Natural killer cell (primary cell): ENCODE data around the gene P2RY13. TPM values are rescaled to one million over a fixed set of nuclear protein-coding genes. Genes with fewer than 3 reads are reported as not detected.

Experiments used
- ATAC-seq, 3 donors: fragments of 150-1000 bp in 2 of 3; fragments of 200-7000 bp in 1 of 3; cut with Tn5 transposase; 1 replicate in 1 of 3; 2 replicates in 2 of 3; pipeline ENCODE4 v1.10.0; 2021; ENCODE audit warnings: mild to moderate bottlenecking in 2 of 3, moderate library complexity in 2 of 3
- DNase-seq, 2 donors: peaks; one replicate each; pipeline versions ENCODE4 v3.0.0 to v3.0.0-alpha.2; 2013 to 2021; ENCODE audit warnings: mixed read lengths in 1 of 2
- H3K27ac ChIP-seq: one replicate; pipeline ENCODE4 v1.5.1; 2013; ENCODE audit warnings: mild to moderate bottlenecking, low read length
- H3K27me3 ChIP-seq: one replicate; pipeline ENCODE4 v1.6.1; 2013; ENCODE audit warnings: low read length; ENCODE audit not compliant: control insufficient read depth, insufficient read depth
- H3K36me3 ChIP-seq: one replicate; pipeline ENCODE4 v1.6.1; 2013; ENCODE audit warnings: low read length; ENCODE audit not compliant: control insufficient read depth, insufficient read depth
- H3K4me1 ChIP-seq: one replicate; pipeline ENCODE4 v1.6.1; 2013; ENCODE audit warnings: low read length; ENCODE audit not compliant: control insufficient read depth, insufficient read depth
- H3K4me3 ChIP-seq: one replicate; pipeline ENCODE4 v1.5.1; 2013; ENCODE audit warnings: low read length
- H3K9me3 ChIP-seq: one replicate; pipeline ENCODE4 v1.6.1; 2013; ENCODE audit warnings: low read length; ENCODE audit not compliant: control insufficient read depth, insufficient read depth
- H3K27ac Mint-ChIP-seq, 2 donors: one replicate each; pipeline ENCODE4 v1.8.0; 2022; ENCODE audit warnings: mild to moderate bottlenecking in 2 of 2, mixed read lengths in 2 of 2, moderate library complexity in 1 of 2
- H3K27me3 Mint-ChIP-seq, 2 donors: one replicate each; pipeline ENCODE4 v1.8.0; 2022; ENCODE audit warnings: low read depth in 2 of 2, mixed read lengths in 2 of 2
- H3K36me3 Mint-ChIP-seq: one replicate; pipeline ENCODE4 v1.8.0; 2022; ENCODE audit warnings: mixed read lengths
- H3K4me1 Mint-ChIP-seq, 2 donors: one replicate each; pipeline ENCODE4 v1.8.0; 2022; ENCODE audit warnings: mixed read lengths in 2 of 2
- H3K4me3 Mint-ChIP-seq: one replicate; pipeline ENCODE4 v1.8.0; 2022; ENCODE audit warnings: mild to moderate bottlenecking, moderate library complexity, mixed read lengths
- H3K9me3 Mint-ChIP-seq, 2 donors: one replicate each; pipeline ENCODE4 v1.8.0; 2022; ENCODE audit warnings: mixed read lengths in 2 of 2
- CTCF ChIP-seq: fragments of 200-600 bp; IDR thresholded peaks from one replicate; pipeline ENCODE4 v1.8.0; 2022; ENCODE audit warnings: antibody characterized with exemption
- WGBS: methylation state at CpG from one replicate; pipeline ENCODE4 v1.1.7; 2013; ENCODE audit warnings: missing lambda C conversion rate; ENCODE audit not compliant: insufficient coverage; 5-methylcytosine and 5-hydroxymethylcytosine counted together
- intact Hi-C: fragments of 100-400 bp; cut with micrococcal nuclease; formaldehyde crosslinking; loops from one replicate; pipeline ENCODE4 v1.14.2; 2022
- total RNA-seq, 4 donors: library from RNA; stranded (reverse); fragments of 120-200 nt in 1 of 4; gene quantifications; one replicate each; pipeline versions ENCODE4 v1.2.3 to v1.2.4, GENCODE V29; 2013 to 2022

Gene P2RY13
- total RNA-seq, 3 donors from 2014 or later (not counting 1 experiment from before 2014, with no cell fraction given) = 0.59 to 6.5 (median 0.88) TPM

DNA sequence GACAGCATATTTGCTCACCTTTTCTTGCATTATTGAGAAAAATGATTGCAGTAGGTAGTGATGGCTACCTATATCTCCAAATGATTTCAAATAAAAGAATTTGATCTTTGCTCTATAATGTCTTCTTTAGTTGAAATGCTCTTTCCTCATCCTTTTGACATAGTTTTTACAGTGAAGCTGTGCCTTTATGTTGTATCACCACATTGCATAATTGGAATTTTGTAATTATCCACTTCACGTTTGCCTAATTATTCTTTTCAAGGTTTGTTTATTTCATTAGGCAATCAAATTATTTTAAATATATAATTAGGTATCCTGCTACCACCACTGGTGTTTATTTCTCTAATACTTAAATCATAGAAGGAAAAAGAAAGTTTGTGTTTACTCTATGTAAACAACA is 21.3 kb upstream of the P2RY13 start:
- Mint-ChIP-seq H3K27ac (no peak overlapping the region), H3K4me1 (peaks cover 23 to 25% of the 10 kb centered on the region in 2 donors), H3K4me3 (no peak overlapping the region), H3K9me3 (no peaks in the 10 kb centered on the region), H3K36me3 (no peaks in the 10 kb centered on the region), H3K27me3 (no peaks in the 10 kb centered on the region)
- intact Hi-C loops = no loop called here
- TF ChIP-seq CTCF = no peak
- Histone ChIP-seq H3K27me3 (no peaks in the 10 kb centered on the region), H3K4me3 (no peak overlapping the region), H3K4me1 (peaks cover 6% of the 10 kb centered on the region), H3K36me3 (no peaks in the 10 kb centered on the region), H3K27ac (no peak overlapping the region), H3K9me3 (no peaks in the 10 kb centered on the region)
- DNase-seq (no peak), ATAC-seq (no peak)
- no CpG with 5 or more reads among the region's 1 CpG for WGBS

GRCh38 chr3:151347432-151347831 is 18.1 kb upstream of the P2RY13 start:
- Mint-ChIP-seq H3K9me3 (no peaks in the 10 kb centered on the region), H3K4me3 (peak overlapping the region; percentile 79), H3K36me3 (no peaks in the 10 kb centered on the region), H3K4me1 (peaks cover 24 to 26% of the 10 kb centered on the region in 2 donors), H3K27ac (peak overlapping the region; percentile 57 to 75), H3K27me3 (no peaks in the 10 kb centered on the region)
- Histone ChIP-seq H3K9me3 (no peaks in the 10 kb centered on the region), H3K27me3 (no peaks in the 10 kb centered on the region), H3K27ac (no peak overlapping the region), H3K4me3 (no peak overlapping the region), H3K4me1 (peaks cover 6% of the 10 kb centered on the region), H3K36me3 (no peaks in the 10 kb centered on the region)
- no peak for DNase-seq
- ATAC-seq = peak; percentile 72 to 78 (median 73)
- 12% methylated on average over 4 of the region's 6 CpGs for WGBS
- intact Hi-C loops = no loop called here
- no peak for TF ChIP-seq CTCF

DNA sequence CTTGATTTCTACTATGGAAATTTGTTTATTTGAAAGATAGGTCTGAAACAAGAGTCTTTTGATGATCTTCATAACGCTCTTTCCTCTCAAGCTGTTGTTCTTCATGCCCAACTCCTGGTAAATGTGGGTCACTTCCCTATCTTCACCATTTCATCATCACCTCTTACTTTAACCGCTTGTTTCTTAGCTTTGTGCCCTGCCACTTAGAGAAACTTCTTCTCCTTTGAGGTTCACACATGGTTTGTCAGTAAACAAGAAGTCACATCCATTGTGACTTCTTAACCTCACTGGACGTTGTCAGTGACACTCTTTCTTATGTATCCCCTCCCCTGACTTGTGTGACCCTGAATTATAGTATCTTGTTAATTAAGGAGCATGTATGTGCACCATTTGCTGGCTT is 16.9 kb upstream of the P2RY13 start:
- 33% methylated on average over 2 of the region's 3 CpGs for WGBS
- H3K4me1 Mint-ChIP-seq = peaks cover 24 to 26% of the 10 kb centered on the region in 2 donors
- H3K36me3 Mint-ChIP-seq = no peaks in the 10 kb centered on the region
- Histone ChIP-seq H3K27me3 (no peaks in the 10 kb centered on the region), H3K4me1 (peaks cover 6% of the 10 kb centered on the region), H3K36me3 (no peaks in the 10 kb centered on the region), H3K27ac (no peak overlapping the region), H3K9me3 (no peaks in the 10 kb centered on the region), H3K4me3 (no peak overlapping the region)
- TF ChIP-seq CTCF = no peak
- DNase-seq = no peak
- H3K9me3 Mint-ChIP-seq = no peaks in the 10 kb centered on the region
- H3K4me3 Mint-ChIP-seq = peak overlapping the region; percentile 72
- intact Hi-C loops = no loop called here
- H3K27me3 Mint-ChIP-seq = no peaks in the 10 kb centered on the region
- ATAC-seq = peak; percentile 50 to 75 (median 73)
- H3K27ac Mint-ChIP-seq = peak overlapping the region; percentile 57 to 77

GRCh38 chr3:151345859-151346258 is 16.5 kb upstream of the P2RY13 start:
- no peaks in the 10 kb centered on the region for H3K27me3 Mint-ChIP-seq
- H3K27ac ChIP-seq = no peak overlapping the region
- peaks cover 6% of the 10 kb centered on the region for H3K4me1 ChIP-seq
- intact Hi-C loops = no loop called here
- H3K4me3 Mint-ChIP-seq = peak overlapping the region; percentile 72
- no peak for TF ChIP-seq CTCF
- 23% methylated on average over 1 of the region's 2 CpGs for WGBS
- no peaks in the 10 kb centered on the region for H3K9me3 Mint-ChIP-seq
- DNase-seq (no peak), ATAC-seq (peak in 2 of 3 donors; percentile 36 to 38)
- peaks cover 24 to 26% of the 10 kb centered on the region in 2 donors for H3K4me1 Mint-ChIP-seq
- peak overlapping the region; percentile 57 to 77 for H3K27ac Mint-ChIP-seq
- H3K27me3 ChIP-seq = peaks cover 2% of the 10 kb centered on the region
- H3K4me3 ChIP-seq = no peak overlapping the region
- H3K36me3 ChIP-seq = no peaks in the 10 kb centered on the region
- H3K9me3 ChIP-seq = no peaks in the 10 kb centered on the region
- H3K36me3 Mint-ChIP-seq = no peaks in the 10 kb centered on the region
